ENCODE results near the gene OR8D4. TPM values are rescaled to one million over a fixed set of nuclear protein-coding genes. Genes with fewer than 3 reads are reported as not detected.

The OR8D4 gene
- total and polyA plus RNA-seq, 5 donors from 2014 or later = not detected

GRCh38 chr11:123939317-123939716 is 37.4 kb downstream of the OR8D4 start, which contains the start of gene OR4D5:
TSS of gene OR4D5 (plus strand) at chr11:123939617. CDS start at chr11:123939617, 0 bp downstream.
- Histone ChIP-seq H3K4me1 (ENCODE audit: control insufficient read depth, insufficient read depth, low read length, poor library complexity, severe bottlenecking) (no peaks in the 10 kb centered on the region), H3K36me3 (ENCODE audit: control insufficient read depth, insufficient read depth, low read length) (no peaks in the 10 kb centered on the region), H3K4me3 (ENCODE audit: low read depth, low read length) (no peak within 1 kb of the TSS), H3K27me3 (ENCODE audit: control insufficient read depth, insufficient read depth, low read length) (no peaks in the 10 kb centered on the region), H3K27ac (ENCODE audit: insufficient read depth, low read length, poor library complexity, severe bottlenecking) (no peak within 1 kb of the TSS), H3K9me3 (ENCODE audit: control insufficient read depth in 2 of 2, low read length in 2 of 2) (no peaks in the 10 kb centered on the region)
- no peak within 1 kb of the TSS for H3K27ac Mint-ChIP-seq
- ATAC-seq (ENCODE audit: low read depth in 2 of 2) (no peak), DNase-seq (no peak)
- H3K4me3 Mint-ChIP-seq = no peak within 1 kb of the TSS
- H3K4me1 Mint-ChIP-seq = no peaks in the 10 kb centered on the region
- H3K36me3 Mint-ChIP-seq = no peaks in the 10 kb centered on the region
- H3K27me3 Mint-ChIP-seq = no peaks in the 10 kb centered on the region
- peaks cover 0 to 10% (median 2%) of the 10 kb centered on the region in 7 donors for H3K9me3 Mint-ChIP-seq

- no peak overlapping the region for H3K4me3 ChIP-seq (ENCODE audit: low read depth, low read length)
- H3K9me3 Mint-ChIP-seq = peaks cover 0 to 10% (median 2%) of the 10 kb centered on the region in 7 donors
- no peak for DNase-seq
- no peaks in the 10 kb centered on the region for H3K9me3 ChIP-seq (ENCODE audit: control insufficient read depth in 2 of 2, low read length in 2 of 2)
- H3K4me3 Mint-ChIP-seq = no peak overlapping the region
- no peak overlapping the region for H3K27ac ChIP-seq (ENCODE audit: insufficient read depth, low read length, poor library complexity, severe bottlenecking)
- H3K36me3 Mint-ChIP-seq = no peaks in the 10 kb centered on the region
- no peaks in the 10 kb centered on the region for H3K27me3 ChIP-seq (ENCODE audit: control insufficient read depth, insufficient read depth, low read length)
- no peaks in the 10 kb centered on the region for H3K4me1 Mint-ChIP-seq
- H3K27ac Mint-ChIP-seq = no peak overlapping the region
- H3K4me1 ChIP-seq (ENCODE audit: control insufficient read depth, insufficient read depth, low read length, poor library complexity, severe bottlenecking) = no peaks in the 10 kb centered on the region
- H3K36me3 ChIP-seq (ENCODE audit: control insufficient read depth, insufficient read depth, low read length) = no peaks in the 10 kb centered on the region
- H3K27me3 Mint-ChIP-seq = no peaks in the 10 kb centered on the region
- ATAC-seq (ENCODE audit: low read depth in 2 of 2) = no peak
These were observed 40.4 kb downstream of the OR8D4 start for GRCh38 chr11:123942413-123942812.

- Histone ChIP-seq H3K36me3 (ENCODE audit: control insufficient read depth, insufficient read depth, low read length) (no peaks in the 10 kb centered on the region), H3K27ac (ENCODE audit: insufficient read depth, low read length, poor library complexity, severe bottlenecking) (no peak within 1 kb of the TSS), H3K4me1 (ENCODE audit: control insufficient read depth, insufficient read depth, low read length, poor library complexity, severe bottlenecking) (no peaks in the 10 kb centered on the region), H3K4me3 (ENCODE audit: low read depth, low read length) (no peak within 1 kb of the TSS), H3K9me3 (ENCODE audit: control insufficient read depth in 2 of 2, low read length in 2 of 2) (no peaks in the 10 kb centered on the region), H3K27me3 (ENCODE audit: control insufficient read depth, insufficient read depth, low read length) (no peaks in the 10 kb centered on the region)
- DNase-seq = no peak
- no peaks in the 10 kb centered on the region for H3K4me1 Mint-ChIP-seq
- no peaks in the 10 kb centered on the region for H3K27me3 Mint-ChIP-seq
- H3K4me3 Mint-ChIP-seq = no peak within 1 kb of the TSS
- no peaks in the 10 kb centered on the region for H3K36me3 Mint-ChIP-seq
- peaks cover 0 to 10% (median 0%) of the 10 kb centered on the region in 7 donors for H3K9me3 Mint-ChIP-seq
- no peak within 1 kb of the TSS for H3K27ac Mint-ChIP-seq
- ATAC-seq (ENCODE audit: low read depth in 2 of 2) = no peak
These were observed 41.8 kb downstream of the OR8D4 start, which contains the start of gene OR6T1 for GRCh38 chr11:123943738-123944137. TSS of gene OR6T1 (minus strand) at chr11:123943838. CDS start at chr11:123943838, 0 bp downstream.

- no peak overlapping the region for H3K27ac Mint-ChIP-seq
- H3K36me3 Mint-ChIP-seq = no peaks in the 10 kb centered on the region
- H3K27me3 Mint-ChIP-seq = no peaks in the 10 kb centered on the region
- H3K4me3 ChIP-seq (ENCODE audit: low read depth, low read length) = no peak overlapping the region
- H3K27me3 ChIP-seq (ENCODE audit: control insufficient read depth, insufficient read depth, low read length) = no peaks in the 10 kb centered on the region
- no peak overlapping the region for H3K4me3 Mint-ChIP-seq
- H3K9me3 ChIP-seq (ENCODE audit: control insufficient read depth in 2 of 2, low read length in 2 of 2) = no peaks in the 10 kb centered on the region
- H3K36me3 ChIP-seq (ENCODE audit: control insufficient read depth, insufficient read depth, low read length) = no peaks in the 10 kb centered on the region
- no peaks in the 10 kb centered on the region for H3K4me1 ChIP-seq (ENCODE audit: control insufficient read depth, insufficient read depth, low read length, poor library complexity, severe bottlenecking)
- peaks cover 0 to 7% (median 0%) of the 10 kb centered on the region in 7 donors for H3K9me3 Mint-ChIP-seq
- DNase-seq (no peak), ATAC-seq (ENCODE audit: low read depth in 2 of 2) (no peak)
- no peaks in the 10 kb centered on the region for H3K4me1 Mint-ChIP-seq
- H3K27ac ChIP-seq (ENCODE audit: insufficient read depth, low read length, poor library complexity, severe bottlenecking) = no peak overlapping the region
These were observed 43.2 kb downstream of the OR8D4 start for GRCh38 chr11:123945132-123945531.

- no peaks in the 10 kb centered on the region for H3K36me3 Mint-ChIP-seq
- no peak overlapping the region for H3K4me3 ChIP-seq (ENCODE audit: low read depth, low read length)
- H3K4me1 Mint-ChIP-seq = no peaks in the 10 kb centered on the region
- no peaks in the 10 kb centered on the region for H3K36me3 ChIP-seq (ENCODE audit: control insufficient read depth, insufficient read depth, low read length)
- DNase-seq = no peak
- H3K4me1 ChIP-seq (ENCODE audit: control insufficient read depth, insufficient read depth, low read length, poor library complexity, severe bottlenecking) = no peaks in the 10 kb centered on the region
- no peak overlapping the region for H3K27ac Mint-ChIP-seq
- peaks cover 0 to 8% (median 3%) of the 10 kb centered on the region in 7 donors for H3K9me3 Mint-ChIP-seq
- no peaks in the 10 kb centered on the region for H3K9me3 ChIP-seq (ENCODE audit: control insufficient read depth in 2 of 2, low read length in 2 of 2)
- H3K4me3 Mint-ChIP-seq = no peak overlapping the region
- H3K27ac ChIP-seq (ENCODE audit: insufficient read depth, low read length, poor library complexity, severe bottlenecking) = no peak overlapping the region
- no peaks in the 10 kb centered on the region for H3K27me3 ChIP-seq (ENCODE audit: control insufficient read depth, insufficient read depth, low read length)
- ATAC-seq (ENCODE audit: low read depth in 2 of 2) = no peak
- no peaks in the 10 kb centered on the region for H3K27me3 Mint-ChIP-seq
These were observed 54.8 kb downstream of the OR8D4 start for GRCh38 chr11:123956752-123957151.

Other genes with a start within 250 kb of the OR8D4 start
- gene SCN3B, start 247.5 kb upstream of the OR8D4 start, total RNA-seq = not detected
- under 1 TPM in 1 of 4 donors, not detected in 3; 0.05 TPM for gene SCN3B, start 247.5 kb upstream of the OR8D4 start, polyA plus RNA-seq
- gene ZNF202, start 160.5 kb upstream of the OR8D4 start, total RNA-seq = 14.6 TPM
- 1 to 10 TPM; 5.9 to 8.2 (median 7.2) TPM for gene ZNF202, start 160.5 kb upstream of the OR8D4 start, polyA plus RNA-seq
- not detected for gene OR6X1, start 147.6 kb upstream of the OR8D4 start, total RNA-seq
- gene OR6X1, start 147.6 kb upstream of the OR8D4 start, polyA plus RNA-seq = not detected
- not detected for gene OR6M1, start 95.8 kb upstream of the OR8D4 start, total RNA-seq
- not detected for gene OR6M1, start 95.8 kb upstream of the OR8D4 start, polyA plus RNA-seq
- not detected for gene TMEM225, start 16.5 kb upstream of the OR8D4 start, total RNA-seq
- gene TMEM225, start 16.5 kb upstream of the OR8D4 start, polyA plus RNA-seq = not detected
- gene OR4D5, start 37.5 kb downstream of the OR8D4 start, total RNA-seq = not detected
- not detected for gene OR4D5, start 37.5 kb downstream of the OR8D4 start, polyA plus RNA-seq
- gene OR6T1, start 41.7 kb downstream of the OR8D4 start, total RNA-seq = not detected
- gene OR6T1, start 41.7 kb downstream of the OR8D4 start, polyA plus RNA-seq = not detected
- not detected for gene OR10S1, start 75.6 kb downstream of the OR8D4 start, total RNA-seq
- gene OR10S1, start 75.6 kb downstream of the OR8D4 start, polyA plus RNA-seq = not detected
- not detected for gene OR10G6, start 93.0 kb downstream of the OR8D4 start, total RNA-seq
- not detected for gene OR10G6, start 93.0 kb downstream of the OR8D4 start, polyA plus RNA-seq
- gene OR10G4, start 110.8 kb downstream of the OR8D4 start, total RNA-seq = not detected
- gene OR10G4, start 110.8 kb downstream of the OR8D4 start, polyA plus RNA-seq = not detected
- not detected for gene OR10G9, start 120.8 kb downstream of the OR8D4 start, total RNA-seq
- gene OR10G9, start 120.8 kb downstream of the OR8D4 start, polyA plus RNA-seq = not detected
- gene OR10G8, start 124.6 kb downstream of the OR8D4 start, total RNA-seq = not detected
- not detected for gene OR10G8, start 124.6 kb downstream of the OR8D4 start, polyA plus RNA-seq
- gene OR10G7, start 139.2 kb downstream of the OR8D4 start, total RNA-seq = not detected
- not detected for gene OR10G7, start 139.2 kb downstream of the OR8D4 start, polyA plus RNA-seq
- 6.9 TPM for gene VWA5A, start 213.3 kb downstream of the OR8D4 start, total RNA-seq
- 10 to 100 TPM; 16.6 to 24.5 (median 19.0) TPM for gene VWA5A, start 213.3 kb downstream of the OR8D4 start, polyA plus RNA-seq